Measurements from ENCODE around the gene MBD1. TPM values are rescaled to one million over a fixed set of nuclear protein-coding genes. Genes with fewer than 3 reads are reported as not detected.
"Not testable (repeated sequence)": the region's sequence is repeated elsewhere in the genome, so short reads cannot be mapped to it uniquely, and the experiment has no call there.

Gene MBD1
- total RNA-seq, 1 experiment from 2014 or later = 48.2 TPM

DNA sequence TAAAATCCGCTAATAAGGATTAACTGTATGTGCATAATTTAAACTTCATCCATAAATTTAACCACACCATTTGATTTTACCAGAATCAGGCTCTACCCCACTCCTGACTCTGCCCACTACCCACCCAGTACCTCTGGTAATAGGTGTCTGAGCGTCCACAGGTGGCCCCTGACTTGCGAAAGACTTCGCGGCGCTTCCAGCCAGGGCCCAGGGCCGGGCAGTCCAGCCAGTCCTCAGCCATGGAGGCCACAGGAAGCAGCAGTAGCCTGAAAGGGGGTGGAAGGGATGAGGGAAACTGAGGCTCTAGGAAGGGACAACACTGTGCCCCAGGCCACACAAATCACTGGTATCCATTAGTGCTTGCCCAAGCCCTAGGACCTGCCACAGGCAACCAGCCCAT is 1.6 kb downstream of the MBD1 start:
- in situ Hi-C loops (cut with HindIII; ENCODE audit: low sequenced_read_pairs) = no loop called here
- DNase-seq (ENCODE audit: low spot score) = no peak

DNA sequence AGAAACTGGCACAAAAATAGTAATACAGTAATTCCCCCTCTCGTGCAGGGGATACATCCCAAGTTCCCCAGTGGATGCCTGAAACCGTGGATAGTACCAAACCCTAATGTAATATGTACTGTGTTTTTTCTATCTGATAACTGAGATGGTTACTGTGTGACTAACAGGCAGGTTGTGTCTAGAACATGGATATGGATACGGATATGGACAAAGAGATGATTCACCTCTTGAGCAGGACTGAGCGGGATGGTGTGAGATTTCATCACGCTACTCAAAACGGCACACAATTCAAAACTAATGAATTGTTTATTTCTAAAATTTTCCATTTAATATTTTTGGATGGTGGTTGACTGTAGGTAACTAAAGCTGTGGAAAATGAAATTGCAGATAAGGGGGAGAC is 3.4 kb downstream of the MBD1 start:
- DNase-seq (ENCODE audit: low spot score) = no peak
- in situ Hi-C loops (cut with HindIII; ENCODE audit: low sequenced_read_pairs) = no loop called here

DNA sequence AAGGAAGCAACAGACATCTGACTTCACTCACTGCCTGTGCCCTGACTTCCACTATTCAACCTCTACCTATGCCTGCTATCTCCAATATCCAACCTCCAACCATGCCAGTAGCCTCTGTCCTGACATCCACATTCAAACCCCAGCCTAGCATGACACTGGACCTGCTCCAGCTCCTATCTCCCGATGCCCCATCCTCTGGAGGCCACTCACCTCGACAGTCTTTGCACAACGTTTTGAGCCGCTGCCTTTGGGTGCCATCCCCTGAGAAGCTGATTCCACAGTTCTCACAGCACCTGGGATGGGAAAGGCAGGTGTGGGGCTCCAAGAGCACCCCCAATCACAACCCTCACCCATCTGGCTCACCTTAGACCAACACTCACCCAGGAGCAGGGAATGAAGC is 4.9 kb downstream of the MBD1 start:
- DNase-seq (ENCODE audit: low spot score) = no peak
- in situ Hi-C loops (cut with HindIII; ENCODE audit: low sequenced_read_pairs) = no loop called here

DNA sequence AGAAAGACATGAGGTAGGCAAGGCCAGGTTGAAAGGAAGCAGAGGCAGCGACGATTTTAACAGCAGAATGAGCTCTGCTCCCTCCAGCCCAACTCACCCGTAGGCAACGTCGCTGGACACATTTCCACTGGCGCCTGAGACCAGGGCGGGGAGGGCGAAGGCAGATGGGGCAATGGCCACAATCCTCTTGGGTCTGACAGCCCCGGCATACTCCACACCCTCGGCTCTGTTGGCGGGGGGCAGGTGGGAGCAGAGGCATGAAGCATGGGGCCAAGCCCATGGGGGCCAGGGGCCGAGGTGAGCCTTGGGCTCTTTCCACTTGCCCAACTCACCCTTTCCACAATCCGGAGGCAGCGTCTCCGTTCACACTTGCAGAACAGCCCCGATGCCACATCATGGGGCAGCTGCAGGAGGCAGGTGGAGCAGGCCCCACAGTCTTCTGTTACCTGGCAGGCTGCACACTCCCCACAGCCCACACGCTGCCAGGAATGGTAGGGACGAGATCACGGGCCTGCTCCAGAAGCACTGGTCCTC is 5.8 kb downstream of the MBD1 start:
- in situ Hi-C loops (cut with HindIII; ENCODE audit: low sequenced_read_pairs) = no loop called here

GRCh38 chr18:50274941-50275340 is 6.4 kb downstream of the MBD1 start:
- in situ Hi-C loops (cut with HindIII; ENCODE audit: low sequenced_read_pairs) = no loop called here
- DNase-seq (ENCODE audit: low spot score) = no peak

More for the DNA sequence above, 5.8 kb downstream of the MBD1 start:
- DNase-seq (ENCODE audit: low spot score) = no peak

DNA sequence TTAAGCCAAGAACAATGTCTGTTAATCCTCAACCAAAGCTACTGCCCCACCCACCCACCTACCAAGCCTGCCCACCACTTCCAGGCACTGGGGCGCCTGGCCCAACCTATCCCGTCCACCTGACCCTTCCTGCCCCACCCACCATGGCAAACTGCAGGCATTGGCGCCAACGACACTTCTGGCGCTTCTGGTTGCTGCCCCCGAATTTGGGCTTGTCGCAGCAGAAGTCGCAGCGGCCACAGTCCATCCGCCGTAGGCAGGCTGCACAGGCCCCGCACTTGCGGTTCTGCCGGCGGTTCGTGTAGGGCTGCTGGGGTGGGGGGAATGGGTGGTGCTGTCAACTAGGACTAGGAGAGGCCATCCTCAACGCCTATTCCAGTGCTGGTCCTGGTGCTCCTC is 7.3 kb downstream of the MBD1 start:
- DNase-seq (ENCODE audit: low spot score) = no peak
- in situ Hi-C loops (cut with HindIII; ENCODE audit: low sequenced_read_pairs) = no loop called here

DNA sequence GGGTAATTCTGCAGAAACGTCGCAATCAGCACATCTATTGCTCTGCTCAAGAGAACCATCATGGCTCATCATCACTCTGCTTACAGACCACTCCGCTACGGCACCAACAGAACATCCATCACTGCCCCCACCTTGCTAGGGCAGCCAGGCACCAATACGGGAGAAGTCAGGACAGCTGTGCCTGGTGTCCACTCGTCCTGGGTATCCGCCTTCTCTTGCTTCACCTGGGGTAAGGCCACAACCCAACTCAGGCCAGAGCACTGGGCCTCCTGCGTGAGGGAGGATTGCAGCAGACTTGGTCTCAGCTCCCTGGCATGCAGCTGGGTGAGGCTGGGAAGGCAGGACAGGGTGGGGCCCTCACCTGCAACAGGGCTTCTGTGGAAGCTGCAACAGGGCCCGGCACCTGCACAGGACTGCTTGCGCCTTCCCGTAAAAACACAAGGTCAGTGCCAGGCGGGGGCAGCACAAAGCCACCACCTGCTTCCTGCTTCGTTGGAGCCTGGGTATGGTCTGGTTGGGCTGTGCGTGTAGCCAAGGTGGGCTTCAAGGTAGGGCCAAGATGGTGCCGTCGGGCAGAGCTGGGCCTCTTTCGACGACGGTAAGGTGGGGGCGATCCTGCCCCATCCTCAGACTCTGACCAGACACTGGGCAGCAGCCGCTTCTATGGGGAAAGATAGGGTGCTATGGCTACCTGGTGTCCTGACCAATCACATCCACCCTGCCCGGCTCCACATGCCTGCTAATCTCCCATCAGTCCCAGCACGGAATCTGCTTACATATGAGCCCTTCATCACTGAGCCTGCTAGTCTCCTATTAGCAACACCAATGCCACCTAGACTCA is 7.9 kb downstream of the MBD1 start:
- in situ Hi-C loops (cut with HindIII; ENCODE audit: low sequenced_read_pairs) = no loop called here

GRCh38 chr18:50272568-50272967 is 8.8 kb downstream of the MBD1 start:
- no peak for DNase-seq (ENCODE audit: low spot score)
- in situ Hi-C loops (cut with HindIII; ENCODE audit: low sequenced_read_pairs) = no loop called here

More for the DNA sequence above, 7.9 kb downstream of the MBD1 start:
- DNase-seq (ENCODE audit: low spot score) = no peak

DNA sequence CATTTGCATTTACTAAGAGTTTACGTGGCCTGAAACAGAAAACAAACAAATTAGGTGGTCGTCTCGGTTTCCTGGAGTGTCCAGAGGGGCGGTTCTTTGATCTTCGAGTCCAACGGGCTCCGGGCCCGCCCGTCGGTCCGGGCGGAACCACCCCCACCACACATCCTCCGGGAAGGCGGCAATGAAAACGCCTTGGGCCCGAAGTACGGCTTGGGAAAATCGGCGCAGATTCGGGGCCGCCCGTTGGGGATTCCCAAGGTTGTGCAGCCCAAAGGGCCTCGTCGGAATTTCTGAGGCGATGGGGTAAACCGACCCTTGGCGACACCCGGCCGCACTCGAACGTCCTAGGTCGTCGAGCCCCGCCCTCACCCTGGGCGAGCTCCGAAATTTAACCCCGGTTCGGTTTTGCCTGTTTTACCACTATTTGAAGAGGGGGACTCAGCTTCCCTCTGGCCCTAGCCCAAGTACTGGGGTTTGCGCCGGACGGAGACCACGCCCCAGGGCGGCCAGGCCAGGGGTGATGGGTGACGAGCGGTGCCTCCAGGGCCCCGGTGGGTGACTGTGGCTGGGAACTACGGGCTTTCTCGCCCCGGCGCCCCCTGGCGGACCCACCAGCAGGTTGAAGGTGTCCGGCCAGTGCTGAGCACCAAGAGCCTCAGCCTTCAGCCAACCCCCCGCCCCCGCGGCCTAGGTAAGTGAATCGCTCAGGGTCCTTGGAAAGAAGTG is 13.1 kb downstream of the MBD1 start:
- in situ Hi-C loops (cut with HindIII; ENCODE audit: low sequenced_read_pairs) = no loop called here
- no peak for DNase-seq (ENCODE audit: low spot score)

- DNase-seq (ENCODE audit: low spot score) = peak; percentile 72
- in situ Hi-C loops (cut with HindIII; ENCODE audit: low sequenced_read_pairs) = no loop called here
Observed at GRCh38 chr18:50266248-50266704, 15.0 kb downstream of the MBD1 start, which contains the start of gene CFAP53. Gene CFAP53 (minus strand): TSS chr18:50266495. CDS start chr18:50266404, 91 bp downstream.

GRCh38 chr18:50262977-50263376 is 18.3 kb downstream of the MBD1 start:
- DNase-seq (ENCODE audit: low spot score) = no peak
- in situ Hi-C loops (cut with HindIII; ENCODE audit: low sequenced_read_pairs) = no loop called here

GRCh38 chr18:50250935-50251334 is 30.4 kb downstream of the MBD1 start:
- in situ Hi-C loops (cut with HindIII; ENCODE audit: low sequenced_read_pairs) = no loop called here

DNA sequence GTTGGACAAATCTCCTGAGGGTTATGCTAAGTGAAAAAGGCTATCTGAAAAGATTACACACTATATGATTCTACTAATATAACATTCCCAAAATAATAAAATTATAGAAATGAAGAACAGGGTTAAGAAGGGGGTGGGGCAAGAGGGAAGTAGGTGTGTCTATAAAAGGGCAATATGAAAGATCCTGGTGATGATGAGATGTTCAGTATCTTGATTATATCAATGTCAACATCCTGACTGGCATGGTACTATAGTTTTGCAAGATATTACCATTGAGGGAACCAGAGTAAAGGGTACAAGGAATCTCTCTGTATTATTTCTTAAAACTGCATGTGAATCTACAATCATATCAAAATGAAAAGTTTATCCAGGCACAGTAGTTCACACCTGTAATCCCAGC is 31.7 kb downstream of the MBD1 start:
- DNase-seq (ENCODE audit: low spot score) = no peak
- in situ Hi-C loops (cut with HindIII; ENCODE audit: low sequenced_read_pairs) = no loop called here

More at GRCh38 chr18:50250935-50251334, 30.4 kb downstream of the MBD1 start:
- no peak for DNase-seq (ENCODE audit: low spot score)

- DNase-seq (ENCODE audit: low spot score) = no peak
- in situ Hi-C loops (cut with HindIII; ENCODE audit: low sequenced_read_pairs) = no loop called here
Observed at GRCh38 chr18:50247561-50247960, 33.8 kb downstream of the MBD1 start.

DNA sequence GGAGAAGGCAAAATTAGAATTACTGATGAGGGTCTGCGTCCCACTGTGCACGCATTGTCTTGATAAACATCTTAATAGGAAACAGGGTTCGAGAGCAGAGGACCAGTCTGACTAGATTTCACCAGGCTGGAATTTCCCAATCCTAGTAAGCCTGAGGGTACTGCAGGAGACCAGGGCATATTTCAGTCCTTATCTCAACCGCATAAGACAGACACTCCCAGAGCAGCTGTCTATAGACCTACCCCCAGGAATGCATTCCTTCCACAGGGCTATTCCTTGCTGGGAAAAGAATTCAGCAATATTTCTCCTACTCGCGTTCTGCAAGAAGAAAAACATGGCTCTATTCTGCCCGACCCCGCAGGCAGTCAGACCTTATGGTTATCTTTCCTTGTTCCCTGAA is 39.6 kb downstream of the MBD1 start:
- DNase-seq (ENCODE audit: low spot score); in situ Hi-C loops (cut with HindIII; ENCODE audit: low sequenced_read_pairs): not testable (repeated sequence)

DNA sequence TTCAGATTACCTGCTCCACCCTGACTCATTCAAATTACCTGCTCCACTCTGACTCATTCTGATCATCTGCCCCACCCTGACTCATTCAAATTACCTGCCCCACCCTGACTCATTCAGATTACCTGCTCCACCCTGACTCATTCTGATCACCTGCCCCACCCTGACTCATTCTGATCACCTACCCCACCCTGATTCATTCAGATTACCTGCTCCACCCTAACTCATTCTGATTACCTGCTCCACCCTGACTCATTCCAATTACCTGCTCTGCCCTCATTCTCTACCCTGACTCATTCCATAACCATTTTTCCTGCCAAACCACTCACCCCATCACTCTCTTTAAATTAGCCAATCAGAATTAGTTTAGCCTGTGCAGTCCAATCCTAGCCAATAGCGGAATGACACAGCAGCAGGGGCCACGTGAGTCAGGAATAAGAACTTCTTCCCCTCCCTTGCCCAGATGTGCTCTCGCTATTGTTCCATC is 41.2 kb downstream of the MBD1 start:
- in situ Hi-C loops (cut with HindIII; ENCODE audit: low sequenced_read_pairs) = no loop called here
- DNase-seq (ENCODE audit: low spot score) = no peak

DNA sequence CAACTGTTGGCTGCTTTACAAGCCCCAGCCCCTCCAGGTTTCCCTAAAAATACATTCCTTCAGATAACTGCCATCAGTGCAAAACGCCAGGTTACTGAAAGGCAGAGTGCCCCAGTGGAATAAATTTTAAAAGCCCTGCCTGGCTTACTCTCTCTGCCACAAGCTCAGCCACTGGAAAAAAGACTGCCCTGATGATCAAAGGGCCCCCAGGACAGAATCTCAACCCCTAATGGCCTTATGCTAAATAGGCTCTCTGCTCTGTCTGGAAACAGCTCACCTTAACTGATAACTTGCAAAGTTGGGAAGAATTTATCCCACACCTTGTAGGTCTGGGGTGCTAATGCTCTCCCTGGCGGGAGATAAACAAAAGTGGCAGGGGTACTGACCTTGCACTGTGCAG is 48.9 kb downstream of the MBD1 start:
- in situ Hi-C loops (cut with HindIII; ENCODE audit: low sequenced_read_pairs) = no loop called here
- DNase-seq (ENCODE audit: low spot score) = no peak

DNA sequence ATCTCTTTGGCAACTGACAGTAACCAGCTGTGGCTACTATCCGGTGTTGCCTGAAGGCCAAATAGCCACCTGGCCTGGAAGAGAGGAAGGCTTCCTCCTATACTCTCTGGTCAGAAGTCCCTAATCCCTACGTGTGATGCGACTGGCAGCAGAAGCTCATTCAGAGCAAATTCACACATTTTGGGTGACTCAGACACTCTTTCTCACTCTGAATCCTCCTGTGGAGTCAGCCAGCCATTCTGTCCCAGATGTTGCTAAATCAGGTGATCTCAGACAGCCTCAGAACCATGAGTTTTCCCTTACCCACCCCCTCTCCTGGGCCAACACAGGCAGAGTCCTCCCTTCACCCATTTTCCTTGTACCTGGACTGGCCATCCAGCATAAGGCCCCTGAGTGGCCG is 49.7 kb downstream of the MBD1 start:
- no peak for DNase-seq (ENCODE audit: low spot score)
- in situ Hi-C loops (cut with HindIII; ENCODE audit: low sequenced_read_pairs) = no loop called here

DNA sequence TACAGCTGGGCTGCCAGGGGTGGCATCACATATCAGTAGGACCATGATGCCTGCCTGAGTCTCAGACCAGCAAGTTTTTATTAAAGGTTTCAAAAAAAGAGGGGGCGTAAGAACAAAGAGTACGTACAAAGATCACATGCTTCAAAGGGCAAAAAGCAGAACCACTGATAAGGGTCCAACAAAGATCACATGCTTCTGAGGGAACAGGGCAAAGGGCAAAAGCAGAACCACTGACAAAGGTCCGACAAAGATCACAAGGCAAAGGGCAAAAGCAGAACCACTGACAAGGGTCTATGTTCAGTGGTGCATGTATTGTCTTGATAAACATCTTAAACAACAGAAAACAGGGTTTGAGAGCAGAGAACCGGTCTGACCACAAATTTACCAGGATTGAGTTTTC is 61.1 kb downstream of the MBD1 start:
- not testable (repeated sequence) for DNase-seq (ENCODE audit: low spot score)
- in situ Hi-C loops (cut with HindIII; ENCODE audit: low sequenced_read_pairs) = loop anchor here (25.0 kb wide), 1 partner anchor 167 kb away; the partner anchor contains the start of gene SKA1
